Sigmoid colon (tissue), 7 donors: ENCODE measurements around the gene DNMT3B. TPM values are rescaled to one million over a fixed set of nuclear protein-coding genes. Genes with fewer than 3 reads are reported as not detected.

Experiments used
- DNase-seq: peaks from one replicate; pipeline ENCODE4 v3.0.0-alpha.2; 2019
- H3K27ac ChIP-seq, 4 donors: fragments of 200-600 bp; sonication (generic); one replicate each; pipeline ENCODE4 v1.5.1; 2016 to 2019; ENCODE audit warnings: mild to moderate bottlenecking in 1 of 4
- H3K27me3 ChIP-seq, 3 donors: fragments of 200-600 bp; sonication (generic); one replicate each; pipeline ENCODE4 v1.5.1; 2019; ENCODE audit warnings: mild to moderate bottlenecking in 1 of 3
- H3K36me3 ChIP-seq, 4 donors: fragments of 200-600 bp; sonication (generic); one replicate each; pipeline ENCODE4 v1.5.1; 2016 to 2019
- H3K4me1 ChIP-seq, 4 donors: fragments of 200-600 bp; sonication (generic); one replicate each; pipeline ENCODE4 v1.5.1; 2017 to 2019
- H3K4me3 ChIP-seq, 4 donors: fragments of 200-600 bp; sonication (generic); one replicate each; pipeline ENCODE4 v1.5.1; 2017 to 2019; ENCODE audit warnings: mild to moderate bottlenecking in 2 of 4, moderate library complexity in 1 of 4
- H3K9me3 ChIP-seq, 4 donors: fragments of 200-600 bp in 3 of 4; sonication (generic) in 3 of 4; one replicate each; pipeline versions ENCODE4 v1.5.1 to v1.6.1; 2013 to 2019
- EP300 ChIP-seq, 4 donors: sonication (generic); formaldehyde crosslinking; IDR thresholded peaks; one replicate each; pipeline ENCODE4 v1.6.1; 2017; ENCODE audit warnings: antibody characterized with exemption in 4 of 4
- POLR2A ChIP-seq, 2 donors: fragments of 450-650 bp; IDR thresholded peaks; one replicate each; pipeline ENCODE4 v1.6.1; 2016; ENCODE audit warnings: antibody characterized with exemption in 2 of 2, mild to moderate bottlenecking in 2 of 2, moderate library complexity in 2 of 2
- POLR2AphosphoS5 ChIP-seq, 4 donors: sonication (generic); formaldehyde crosslinking; IDR thresholded peaks; one replicate each; pipeline ENCODE4 v1.6.1; 2017; ENCODE audit warnings: antibody characterized with exemption in 4 of 4
- WGBS, 2 donors: extraction: QIAGEN DNeasy Blood & Tissue Kit; methylation state at CpG; one replicate each; pipeline ENCODE4 v1.1.7; 2013; 5-methylcytosine and 5-hydroxymethylcytosine counted together
- intact Hi-C: fragments of 100-400 bp; cut with DNase I; formaldehyde crosslinking; loops from one replicate; pipeline ENCODE4 v1.15.1; 2023
- polyA plus RNA-seq, 3 donors: library from polyadenylated mRNA; stranded (reverse); fragments of 200-250 nt; gene quantifications; one replicate each; pipeline ENCODE4 v1.2.3, GENCODE V29; 2013
- total RNA-seq, 4 donors: library from RNA; depleted of rRNA; stranded (reverse); fragments of >200 nt; gene quantifications; one replicate each; pipeline ENCODE4 v1.1.0, GENCODE V29; 2016
- TF ChIP-seq, protein P1 (sequence below), 4 experiments: fragments of 450-650 bp in 3 of 4; fragments of 200-600 bp in 1 of 4; IDR thresholded peaks; one replicate each; pipeline ENCODE4 v1.5.1; 2016 to 2019; ENCODE audit warnings: antibody characterized with exemption in 4 of 4, mild to moderate bottlenecking in 3 of 4, moderate library complexity in 2 of 4
- donor health status: healthy with polysubstance abuse.
- donor health status: Bipolar disorder and iron deficiency.
- donor health status: healthy.

The DNMT3B gene
- total and polyA plus RNA-seq, 7 donors, result 0.36 to 1.7 (median 0.60) TPM; not detected in 1

- intact Hi-C loops, result no loop called here
- H3K4me3 ChIP-seq, result no peak overlapping the region
Observed at GRCh38 chr20:32737371-32738223, 24.6 kb upstream of the DNMT3B start.

DNA sequence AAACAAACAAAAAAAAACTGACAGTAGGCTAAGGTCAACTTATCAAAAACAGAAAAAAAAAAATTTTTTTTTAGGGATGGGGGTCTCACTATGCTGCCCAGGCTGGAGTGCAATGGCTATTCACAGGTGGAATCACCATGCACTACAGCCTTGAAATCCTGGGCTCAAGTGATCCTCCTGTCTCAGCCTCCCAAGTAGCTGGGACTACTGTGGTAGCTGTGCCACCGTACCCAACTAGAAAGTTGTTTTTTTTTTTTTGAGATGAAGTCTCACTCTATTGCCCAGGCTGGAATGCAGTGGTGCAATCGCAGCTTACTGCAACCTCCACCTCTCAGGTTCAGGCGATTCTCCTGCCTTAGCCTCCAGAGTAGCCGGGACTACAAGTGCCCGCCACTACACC is 21.0 kb upstream of the DNMT3B start:
- H3K4me1 ChIP-seq, result peaks cover 0 to 17% (median 15%) of the 10 kb centered on the region in 4 donors
- peaks cover 0 to 5% (median 0%) of the 10 kb centered on the region in 4 donors for H3K36me3 ChIP-seq
- no peak for TF ChIP-seq POLR2A (IDR thresholded peaks at IDR 0.05)
- TF ChIP-seq POLR2AphosphoS5 (IDR thresholded peaks at IDR 0.05), result no peak
- no peak for TF ChIP-seq EP300 (IDR thresholded peaks at IDR 0.05)
- H3K9me3 ChIP-seq, result no peaks in the 10 kb centered on the region
- 97% methylated on average over 5 of the region's 5 CpGs for WGBS, 2 donors
- no peak overlapping the region for H3K27ac ChIP-seq
- no peaks in the 10 kb centered on the region for H3K27me3 ChIP-seq
- intact Hi-C loops, result no loop called here
- H3K4me3 ChIP-seq, result no peak overlapping the region
- no peak for DNase-seq

More at GRCh38 chr20:32737371-32738223, 24.6 kb upstream of the DNMT3B start:
- Histone ChIP-seq H3K4me1 (peaks cover 0 to 8% (median 6%) of the 10 kb centered on the region in 4 donors), H3K27ac (peak overlapping the region in 2 of 4 donors; percentile 6 to 10), H3K9me3 (no peaks in the 10 kb centered on the region), H3K36me3 (peaks cover 0 to 5% (median 0%) of the 10 kb centered on the region in 4 donors), H3K27me3 (no peaks in the 10 kb centered on the region)
- DNase-seq, result no peak
- TF ChIP-seq EP300 (IDR thresholded peaks at IDR 0.05), result no peak
- TF ChIP-seq POLR2AphosphoS5 (IDR thresholded peaks at IDR 0.05), result no peak
- TF ChIP-seq, protein P1, sequence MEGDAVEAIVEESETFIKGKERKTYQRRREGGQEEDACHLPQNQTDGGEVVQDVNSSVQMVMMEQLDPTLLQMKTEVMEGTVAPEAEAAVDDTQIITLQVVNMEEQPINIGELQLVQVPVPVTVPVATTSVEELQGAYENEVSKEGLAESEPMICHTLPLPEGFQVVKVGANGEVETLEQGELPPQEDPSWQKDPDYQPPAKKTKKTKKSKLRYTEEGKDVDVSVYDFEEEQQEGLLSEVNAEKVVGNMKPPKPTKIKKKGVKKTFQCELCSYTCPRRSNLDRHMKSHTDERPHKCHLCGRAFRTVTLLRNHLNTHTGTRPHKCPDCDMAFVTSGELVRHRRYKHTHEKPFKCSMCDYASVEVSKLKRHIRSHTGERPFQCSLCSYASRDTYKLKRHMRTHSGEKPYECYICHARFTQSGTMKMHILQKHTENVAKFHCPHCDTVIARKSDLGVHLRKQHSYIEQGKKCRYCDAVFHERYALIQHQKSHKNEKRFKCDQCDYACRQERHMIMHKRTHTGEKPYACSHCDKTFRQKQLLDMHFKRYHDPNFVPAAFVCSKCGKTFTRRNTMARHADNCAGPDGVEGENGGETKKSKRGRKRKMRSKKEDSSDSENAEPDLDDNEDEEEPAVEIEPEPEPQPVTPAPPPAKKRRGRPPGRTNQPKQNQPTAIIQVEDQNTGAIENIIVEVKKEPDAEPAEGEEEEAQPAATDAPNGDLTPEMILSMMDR (IDR thresholded peaks at IDR 0.05), result no peak
- no peak for TF ChIP-seq POLR2A (IDR thresholded peaks at IDR 0.05)
- WGBS, 2 donors, result 68 to 75% methylated on average over 7 of the region's 7 CpGs

GRCh38 chr20:32742322-32743236 is 19.6 kb upstream of the DNMT3B start:
- TF ChIP-seq POLR2A (IDR thresholded peaks at IDR 0.05) (no peak), POLR2AphosphoS5 (IDR thresholded peaks at IDR 0.05) (no peak), EP300 (IDR thresholded peaks at IDR 0.05) (no peak)
- TF ChIP-seq, protein P1 (IDR thresholded peaks at IDR 0.05), result no peak
- Histone ChIP-seq H3K27me3 (no peaks in the 10 kb centered on the region), H3K4me3 (peak overlapping the region; percentile 64 to 83 (median 78)), H3K36me3 (no peaks in the 10 kb centered on the region), H3K4me1 (peaks cover 0 to 17% (median 15%) of the 10 kb centered on the region in 4 donors), H3K9me3 (no peaks in the 10 kb centered on the region), H3K27ac (peak overlapping the region; percentile 80 to 88 (median 88))
- intact Hi-C loops, result no loop called here
- DNase-seq, result peak; percentile 70
- 11 to 12% methylated on average over 25 of the region's 25 CpGs for WGBS, 2 donors

DNA sequence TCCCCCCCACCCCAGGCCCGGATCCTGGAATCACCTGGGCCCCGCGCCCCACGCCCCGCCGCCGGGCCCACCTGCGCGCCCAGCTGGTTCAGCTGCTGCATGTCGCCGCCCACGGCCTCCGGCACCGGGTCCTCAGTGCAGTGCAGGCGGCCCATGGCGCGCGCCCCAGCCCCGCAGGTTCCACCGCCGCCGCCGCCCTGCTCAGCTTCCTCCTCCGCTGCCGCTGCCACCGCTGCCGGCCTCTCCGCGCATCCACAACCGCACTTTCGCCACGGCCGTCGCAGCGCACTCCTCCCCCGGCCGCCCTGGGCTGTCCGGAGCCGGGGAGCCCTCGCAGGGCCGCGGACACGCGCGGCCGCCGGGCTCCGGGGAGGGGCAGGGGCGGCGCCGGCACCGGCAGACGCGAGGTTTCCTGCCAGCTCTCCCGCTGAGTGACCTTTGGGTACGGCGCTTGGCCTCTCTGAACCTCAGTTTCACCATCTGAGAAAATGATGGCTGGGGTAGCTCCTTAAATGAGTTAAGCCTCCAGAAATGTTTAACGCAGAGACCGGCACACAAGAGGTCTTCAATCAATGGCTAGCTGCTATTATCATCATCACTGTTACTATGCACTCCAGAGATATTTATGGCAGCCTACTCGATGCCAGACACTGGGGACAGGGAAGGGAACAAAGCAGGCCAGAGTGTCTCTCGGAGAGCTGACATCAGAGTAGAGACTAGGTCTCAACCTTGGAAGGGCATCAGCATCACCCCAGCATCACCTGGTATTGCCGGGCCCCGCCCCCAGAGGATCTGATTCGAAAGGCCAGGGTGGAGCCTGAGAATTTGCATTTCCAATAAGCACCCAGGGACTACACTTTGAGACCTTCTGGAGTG is 18.7 kb upstream of the DNMT3B start, which contains the start of gene COMMD7:
TSS of gene COMMD7 (minus strand) at position 231 of the 876 bp plus-strand sequence. CDS start at position 155, 76 bp downstream.
- TF ChIP-seq, protein P1 (IDR thresholded peaks at IDR 0.05), result no peak
- peak in 2 of 4 donors; percentile 13 to 39 for TF ChIP-seq POLR2AphosphoS5 (IDR thresholded peaks at IDR 0.05)
- peaks cover 0 to 17% (median 15%) of the 10 kb centered on the region in 4 donors for H3K4me1 ChIP-seq
- intact Hi-C loops, result no loop called here
- 1% methylated on average over 64 of the region's 64 CpGs for WGBS, 2 donors
- H3K36me3 ChIP-seq, result no peaks in the 10 kb centered on the region
- no peaks in the 10 kb centered on the region for H3K9me3 ChIP-seq
- no peaks in the 10 kb centered on the region for H3K27me3 ChIP-seq
- H3K27ac ChIP-seq, result peak within 1 kb of the TSS; percentile 80 to 88 (median 88)
- peak within 1 kb of the TSS; percentile 64 to 83 (median 78) for H3K4me3 ChIP-seq
- DNase-seq, result peak; percentile 80
